HUDEP-2 (cell line): ENCODE results near the gene NDRG3.
"Not testable (repeated sequence)": the region's sequence is repeated elsewhere in the genome, so short reads cannot be mapped to it uniquely, and the experiment has no call there.

Experiments used
- DNase-seq, 76 experiments: peaks; one replicate each; lab custom pipeline; 2025; ENCODE audit not compliant: unreplicated experiment in 76 of 76; lab: John Stamatoyannopoulos, UW

NDRG3 gene

DNA sequence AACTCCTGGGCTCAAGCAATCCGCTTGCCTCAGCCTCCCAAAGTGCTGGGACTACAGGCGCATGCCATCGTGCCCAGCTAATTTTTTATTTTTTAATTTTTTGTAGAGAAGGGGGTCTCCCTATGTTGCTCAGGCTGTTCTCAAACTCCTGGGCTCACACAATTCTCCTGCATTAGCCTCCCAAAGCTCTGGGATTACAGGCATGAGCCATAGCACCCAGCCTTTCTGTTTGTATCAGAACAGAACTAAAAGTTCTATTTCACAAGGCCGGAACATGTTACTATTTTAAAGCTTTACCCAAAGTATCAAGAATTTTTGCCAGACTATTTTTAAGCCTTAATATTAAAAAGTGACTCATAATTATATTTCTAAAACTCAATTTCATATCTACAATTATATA lies 42.4 kb downstream of the NDRG3 start:
- DNase-seq = no peak

DNA sequence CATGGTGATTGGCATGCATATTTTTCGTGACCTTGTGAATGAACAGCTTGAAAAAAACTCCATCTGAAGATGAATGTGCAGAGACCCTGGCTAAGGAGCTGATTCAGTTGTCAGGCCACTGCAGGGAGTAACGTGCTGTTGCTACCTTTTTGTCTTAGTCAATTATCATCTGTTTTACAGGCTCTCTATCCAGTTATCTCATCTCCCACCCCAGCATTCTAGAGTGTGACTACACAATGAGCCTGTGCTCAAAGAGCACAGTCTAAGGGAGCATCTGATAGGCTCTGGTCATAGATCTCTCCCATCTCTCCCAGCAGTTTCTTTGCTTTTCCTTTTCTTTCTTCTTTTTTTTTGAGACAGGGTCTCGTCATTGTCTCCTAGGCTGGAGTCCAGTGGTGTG lies 45.5 kb downstream of the NDRG3 start:
- DNase-seq = peak in 20 of 76 experiments; percentile 6 to 54 (median 18)

DNA sequence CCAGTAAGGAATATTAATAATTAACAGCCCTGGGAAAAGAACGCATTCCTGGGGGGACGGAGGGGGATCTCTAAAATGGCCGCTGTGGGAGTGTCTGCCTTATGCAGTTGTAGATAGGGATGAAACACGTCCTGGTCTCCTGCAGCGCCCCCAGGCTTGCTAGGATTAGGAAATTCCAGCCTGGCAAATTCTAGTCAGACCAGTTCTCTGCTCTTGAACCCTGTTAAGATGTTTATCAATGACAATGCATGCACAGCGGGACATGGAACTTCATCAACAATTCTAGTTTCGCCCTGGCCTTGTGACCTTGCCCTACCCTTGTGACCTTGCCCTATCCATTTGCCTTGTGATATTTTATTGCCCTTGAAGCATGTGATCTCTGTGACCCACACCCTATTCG lies 50.4 kb downstream of the NDRG3 start:
- DNase-seq = not testable (repeated sequence)

DNA sequence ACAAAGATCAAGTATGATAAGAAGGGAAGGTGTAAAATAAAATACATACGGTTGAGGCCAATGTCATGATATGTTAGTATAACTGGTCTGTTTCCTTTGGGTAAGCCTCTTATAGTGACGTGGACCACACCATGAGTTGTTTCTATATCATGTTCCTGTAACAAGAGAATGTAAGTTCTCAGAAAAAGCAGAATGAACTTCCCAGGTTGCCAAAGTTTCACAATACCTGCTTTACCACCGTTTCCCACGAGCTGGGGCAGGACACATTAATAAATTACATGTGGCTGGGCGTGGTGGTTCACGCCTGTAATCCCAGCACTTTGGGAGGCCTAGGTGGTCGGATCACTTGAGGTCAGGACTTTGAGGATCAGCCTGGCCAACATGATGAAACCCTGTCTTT lies 57.3 kb downstream of the NDRG3 start:
- no peak for DNase-seq

DNA sequence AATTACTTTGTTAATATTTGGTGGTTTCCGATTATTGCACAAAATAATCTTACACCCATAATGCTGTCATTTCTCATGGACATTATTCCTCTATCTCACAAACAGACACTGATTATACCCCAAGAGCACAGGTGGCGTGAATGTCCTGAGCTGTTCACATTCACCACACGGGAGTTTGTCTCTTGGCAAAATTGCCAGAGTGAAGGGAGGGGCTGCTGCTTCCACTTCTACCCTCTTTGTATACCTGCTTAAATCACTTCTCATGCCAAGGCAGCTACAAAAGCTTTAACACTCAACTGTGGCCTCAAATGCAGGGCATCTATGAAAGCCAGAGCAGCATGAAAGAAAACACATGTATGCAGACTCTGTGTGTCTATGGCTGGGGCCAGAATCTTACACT lies 58.0 kb downstream of the NDRG3 start:
- no peak for DNase-seq

DNA sequence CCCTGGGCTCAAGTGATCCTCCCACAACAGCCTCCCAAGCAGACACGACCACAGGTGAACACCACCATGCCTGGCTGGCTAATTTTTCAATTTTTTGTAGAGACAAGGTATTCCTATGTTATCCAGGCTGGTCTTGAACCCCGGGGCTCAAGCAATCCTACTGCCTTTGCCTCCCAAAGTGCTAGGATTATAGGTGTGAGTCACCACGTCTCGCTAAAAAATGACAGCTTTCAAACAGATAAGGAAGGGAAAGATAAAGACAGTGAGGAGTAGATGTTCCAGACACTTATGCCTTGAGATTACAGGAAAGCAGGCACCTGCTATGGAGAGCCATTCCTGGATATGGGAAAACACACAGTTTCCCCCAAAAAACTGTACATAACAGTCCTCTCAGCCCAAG lies 58.9 kb downstream of the NDRG3 start:
- DNase-seq = no peak

DNA sequence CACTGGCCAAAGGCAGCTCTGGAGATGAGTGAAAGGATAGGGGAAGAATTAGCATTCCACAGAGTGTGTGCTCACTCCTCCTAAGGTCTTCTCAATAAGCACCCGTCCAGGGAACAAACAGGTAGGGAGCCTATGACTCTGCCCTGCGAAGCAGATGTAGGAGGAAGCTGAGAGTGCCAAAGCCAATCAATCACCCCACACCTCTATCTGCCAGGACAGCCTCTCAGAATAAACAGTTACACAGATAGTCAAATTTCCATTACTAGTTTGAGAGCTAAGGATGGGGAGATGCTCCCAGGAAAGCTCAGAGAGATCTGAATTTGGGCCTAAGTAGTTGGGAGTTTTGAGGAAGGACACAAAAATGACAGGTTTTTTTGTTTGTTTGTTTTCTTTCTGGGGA lies 59.4 kb downstream of the NDRG3 start:
- DNase-seq = no peak

DNA sequence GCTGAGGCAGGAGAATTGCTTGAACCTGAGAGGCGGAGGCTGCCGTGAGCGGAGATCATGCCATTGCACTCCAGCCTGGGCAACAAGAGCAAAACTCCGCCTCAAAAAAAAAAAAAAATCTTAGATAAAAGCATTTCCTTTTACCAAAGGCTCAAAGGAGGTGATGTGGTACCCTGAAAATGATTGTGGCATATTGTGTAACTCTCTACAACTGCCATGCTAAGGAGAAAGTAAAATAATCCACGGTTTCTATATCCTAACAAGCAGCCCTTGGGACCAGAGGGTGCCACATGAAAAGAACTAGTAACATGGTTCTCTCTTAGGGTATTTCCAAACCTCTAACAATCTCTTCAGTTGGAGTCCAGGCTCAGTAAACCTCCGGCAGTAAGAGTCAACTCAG lies 61.1 kb downstream of the NDRG3 start:
- no peak for DNase-seq

DNA sequence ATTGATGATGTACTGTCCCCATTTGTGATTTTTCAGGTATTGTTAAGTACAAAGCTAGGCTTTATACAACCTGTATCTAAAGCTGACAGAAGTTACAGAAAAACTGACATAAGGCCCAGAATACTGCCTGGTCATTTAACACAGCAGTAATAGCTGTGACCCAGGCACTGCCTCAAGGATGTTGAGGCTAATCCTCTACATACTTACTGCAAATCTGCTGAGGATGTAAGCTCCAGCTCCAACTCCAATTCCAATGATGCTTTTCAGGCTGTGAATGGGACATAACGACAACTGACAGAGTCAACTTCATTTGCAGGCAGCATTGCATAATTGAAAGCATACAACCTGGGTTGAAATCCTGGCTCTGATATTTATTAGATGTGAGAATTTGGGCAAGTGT lies 63.6 kb downstream of the NDRG3 start:
- DNase-seq = no peak

DNA sequence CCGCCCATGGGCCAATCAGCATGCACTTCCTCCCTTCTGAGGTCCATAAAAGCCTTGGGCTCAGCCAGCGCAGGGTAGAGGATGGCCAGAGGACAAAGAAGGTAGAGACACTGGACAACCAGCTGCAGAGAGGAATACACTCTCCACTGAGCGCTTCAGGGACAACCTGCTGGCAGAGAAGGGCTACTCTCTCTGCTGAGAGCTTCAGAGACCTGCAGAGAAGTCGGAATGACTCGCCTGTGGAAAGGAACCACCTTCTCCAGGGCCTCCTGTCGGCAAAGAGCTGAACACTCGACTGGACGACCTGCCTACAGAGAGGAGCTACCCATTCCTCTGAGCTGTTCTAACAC lies 68.5 kb downstream of the NDRG3 start:
- no peak for DNase-seq

DNA sequence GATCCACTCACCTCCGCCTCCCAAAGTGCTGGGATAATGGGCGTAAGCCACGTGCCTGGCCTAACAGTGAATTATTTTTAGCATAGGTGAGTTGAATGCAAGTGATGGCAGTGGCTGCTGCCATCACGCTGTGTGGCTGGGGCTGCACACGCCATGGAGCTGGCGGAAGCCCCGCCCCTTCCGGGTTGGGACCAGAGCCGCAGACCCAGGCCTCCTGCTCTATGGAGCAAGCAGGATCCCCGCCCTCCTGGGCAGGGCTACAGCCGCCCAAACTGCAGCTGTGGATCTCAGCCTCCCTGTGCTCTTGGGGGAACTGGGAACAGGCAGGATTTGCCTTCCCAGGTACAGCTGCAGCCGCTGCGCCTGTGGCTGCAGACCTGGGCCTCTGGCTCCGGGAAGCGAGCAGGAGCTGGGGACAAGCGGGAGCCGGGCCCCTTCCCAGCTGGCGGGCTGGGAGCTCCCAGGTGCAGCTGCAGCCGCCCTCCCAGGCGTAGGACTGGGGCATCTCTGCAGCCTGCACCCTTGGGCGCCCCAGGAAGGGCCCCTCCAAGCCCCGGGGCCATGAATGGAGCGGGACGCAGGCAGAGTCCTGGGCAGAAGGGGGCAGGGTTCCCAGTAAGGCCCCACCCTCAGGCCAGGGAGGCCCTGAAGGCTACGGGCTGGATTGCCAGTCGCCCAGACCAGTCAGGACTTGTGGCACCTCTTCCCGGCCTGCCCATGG lies 69.0 kb downstream of the NDRG3 start:
- peak in 3 of 76 experiments; percentile 2 to 5 (median 3) for DNase-seq

DNA sequence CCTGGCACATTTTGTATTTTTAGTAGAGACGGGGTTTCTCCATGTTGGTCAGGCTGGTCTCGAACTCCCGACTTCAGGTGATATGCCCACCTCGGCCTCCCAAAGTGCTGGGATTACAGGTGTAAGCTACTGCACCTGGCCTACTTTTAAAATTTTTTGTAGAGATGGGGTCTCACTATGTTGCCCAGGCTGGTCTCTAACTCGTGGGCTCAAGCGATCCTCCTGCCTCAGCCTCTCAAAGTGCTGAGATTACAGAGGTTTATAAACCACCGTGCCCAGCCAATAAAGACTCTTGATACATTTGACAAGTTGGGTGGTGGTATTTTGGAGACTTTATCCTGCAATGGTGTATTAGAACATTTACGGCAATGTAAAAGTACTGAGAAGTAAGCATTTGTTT lies 70.3 kb downstream of the NDRG3 start:
- not testable (repeated sequence) for DNase-seq

DNA sequence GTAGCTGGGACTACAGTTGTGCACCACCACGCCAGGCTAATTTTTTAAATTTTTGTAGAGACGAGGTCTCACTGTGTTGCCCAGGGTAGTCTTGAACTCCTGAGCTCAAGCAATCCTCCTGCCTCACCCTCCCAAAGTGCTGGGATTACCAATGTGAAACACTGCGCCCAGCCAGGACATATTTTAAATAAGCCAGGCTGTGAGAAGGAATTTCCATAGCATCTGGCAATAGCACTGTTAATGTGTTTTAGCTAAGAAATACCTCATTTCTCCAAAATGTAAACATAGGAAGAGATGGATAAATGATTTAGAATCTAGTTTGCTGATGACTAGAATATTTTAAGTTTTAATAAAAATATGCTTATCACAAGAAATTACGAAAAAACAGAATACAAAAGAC lies 72.9 kb downstream of the NDRG3 start:
- no peak for DNase-seq

DNA sequence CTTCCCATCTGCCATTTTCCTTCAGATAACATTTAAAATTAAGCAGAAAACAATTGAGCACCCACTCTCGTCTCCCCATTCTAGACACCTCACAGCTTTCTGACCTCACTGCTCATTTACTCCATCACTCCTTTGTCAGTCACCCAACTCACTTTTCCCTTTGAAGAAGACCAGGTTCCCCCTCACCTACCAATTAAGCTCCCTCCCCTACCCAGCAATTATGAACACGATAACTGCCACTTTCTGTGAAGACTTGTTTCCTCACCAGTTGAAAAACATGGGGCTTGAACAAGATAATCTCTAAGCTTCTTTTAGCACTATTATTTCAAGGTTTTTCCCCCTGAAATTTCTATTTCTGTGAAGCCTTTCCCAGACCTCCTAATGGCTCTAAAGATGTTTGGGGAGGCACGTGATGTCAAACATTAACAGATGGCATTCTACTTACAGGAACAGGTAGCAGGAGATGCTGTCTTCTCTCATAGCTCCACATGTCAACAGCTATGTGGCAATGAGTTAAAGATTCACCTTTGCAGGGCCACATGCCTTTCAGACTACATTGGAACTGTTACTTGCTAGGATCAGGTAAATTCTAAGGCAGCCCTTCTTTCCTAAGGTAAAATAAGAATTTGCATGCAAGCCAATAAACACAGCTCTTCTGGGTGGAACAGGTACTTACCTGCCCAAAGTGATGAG lies 75.1 kb downstream of the NDRG3 start:
- no peak for DNase-seq

DNA sequence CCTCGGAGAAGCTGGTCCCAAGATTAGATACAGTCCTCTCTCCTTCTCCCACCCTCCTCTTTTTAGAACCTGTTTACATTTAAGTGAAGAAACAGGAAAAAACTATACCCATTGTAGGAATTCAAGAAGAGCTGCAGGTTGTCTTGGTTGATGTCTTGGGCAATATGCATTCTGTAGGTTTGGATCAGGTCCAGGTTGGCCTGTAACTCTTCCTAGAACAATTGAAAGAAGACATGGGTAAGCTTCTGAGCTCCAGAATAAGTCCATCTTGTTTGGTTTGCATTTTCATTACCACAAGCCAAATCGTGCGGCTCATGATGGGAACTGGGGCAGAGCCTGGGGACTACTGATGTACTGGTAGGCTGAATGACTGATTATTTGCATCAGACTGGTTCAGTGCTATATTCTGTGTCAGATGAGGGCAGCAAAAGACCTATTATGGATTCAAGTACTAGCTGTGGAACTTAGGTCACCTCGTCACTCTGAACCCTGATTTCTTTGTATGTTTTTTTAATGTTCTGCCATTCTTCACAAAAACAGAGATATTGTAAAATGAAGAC lies 79.6 kb downstream of the NDRG3 start:
- DNase-seq = peak in 8 of 76 experiments; percentile 1 to 10 (median 4)

DNA sequence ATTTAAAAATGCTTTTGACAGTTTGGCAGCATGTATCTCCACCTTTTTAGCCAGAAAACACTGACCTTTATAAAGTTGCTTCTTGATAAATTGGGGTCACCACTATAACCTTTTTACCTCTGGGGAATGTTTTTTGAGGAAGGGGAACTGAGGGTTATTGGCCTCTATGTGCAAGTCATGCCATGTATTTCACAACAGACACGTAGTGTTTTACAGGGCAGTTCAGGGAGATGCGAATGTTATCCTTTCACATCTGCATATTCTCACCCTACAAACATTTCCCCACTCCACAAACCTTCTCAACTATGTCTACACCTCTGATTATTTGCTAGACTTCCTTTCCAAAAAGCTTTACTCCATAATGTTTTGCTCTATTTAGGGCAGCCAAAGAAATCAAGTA lies 82.9 kb downstream of the NDRG3 start:
- no peak for DNase-seq

DNA sequence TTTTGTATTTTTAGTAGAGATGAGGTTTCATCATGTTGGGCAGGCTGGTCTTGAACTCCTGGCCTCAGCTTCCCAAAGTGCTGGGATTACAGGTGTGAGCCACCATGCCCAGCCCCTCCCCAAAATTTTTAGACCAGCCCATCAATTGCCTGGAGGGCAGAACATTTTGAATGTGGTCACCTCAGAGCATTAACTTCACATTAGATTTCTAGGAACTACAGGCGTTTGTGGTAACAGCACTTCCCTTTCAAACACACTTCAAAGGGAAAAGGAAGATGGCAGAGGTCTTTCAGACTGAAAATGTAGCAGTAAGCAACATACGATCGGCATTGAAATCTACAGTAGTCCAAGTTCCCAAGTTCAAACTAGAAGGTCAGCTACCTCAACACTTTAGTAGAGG lies 87.6 kb downstream of the NDRG3 start:
- no peak for DNase-seq

DNA sequence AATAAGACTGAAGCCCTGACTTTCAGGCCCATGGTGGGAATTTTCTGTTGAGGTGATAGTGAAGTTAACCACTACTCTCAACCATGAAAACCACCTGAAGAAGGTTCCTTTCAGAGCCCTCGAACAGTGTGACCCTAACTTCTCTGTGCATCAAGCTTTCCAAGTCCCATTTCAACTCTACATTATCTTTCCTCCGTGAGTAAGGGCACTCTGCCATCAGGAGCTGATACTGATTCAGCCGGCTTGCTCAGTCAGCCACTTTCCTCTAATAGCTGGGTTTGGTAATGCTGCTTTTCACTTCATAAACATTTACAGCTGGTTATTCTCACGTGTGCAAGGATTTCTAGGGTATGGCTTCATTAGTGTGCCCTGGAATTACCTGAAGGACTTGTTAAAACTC lies 89.2 kb downstream of the NDRG3 start:
- no peak for DNase-seq

DNA sequence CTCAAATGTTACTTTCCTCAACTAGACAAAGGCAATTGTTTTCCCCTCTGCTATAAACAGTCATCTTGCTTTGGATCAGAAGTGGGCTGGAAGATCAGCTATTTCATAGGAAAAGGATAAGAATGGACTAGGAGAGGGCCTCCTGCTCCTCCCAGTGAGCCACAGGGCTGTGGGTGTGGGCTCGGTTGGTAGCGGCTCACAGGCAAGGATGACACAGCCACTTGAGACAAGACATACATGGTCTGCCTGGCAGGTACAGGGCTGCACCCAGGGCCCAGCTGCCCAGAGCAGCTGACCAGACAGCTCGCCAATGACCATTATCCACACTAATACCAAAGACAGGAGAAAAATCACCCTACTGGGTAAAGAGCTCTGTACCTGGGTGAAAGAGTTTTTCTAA lies 90.9 kb downstream of the NDRG3 start:
- no peak for DNase-seq

DNA sequence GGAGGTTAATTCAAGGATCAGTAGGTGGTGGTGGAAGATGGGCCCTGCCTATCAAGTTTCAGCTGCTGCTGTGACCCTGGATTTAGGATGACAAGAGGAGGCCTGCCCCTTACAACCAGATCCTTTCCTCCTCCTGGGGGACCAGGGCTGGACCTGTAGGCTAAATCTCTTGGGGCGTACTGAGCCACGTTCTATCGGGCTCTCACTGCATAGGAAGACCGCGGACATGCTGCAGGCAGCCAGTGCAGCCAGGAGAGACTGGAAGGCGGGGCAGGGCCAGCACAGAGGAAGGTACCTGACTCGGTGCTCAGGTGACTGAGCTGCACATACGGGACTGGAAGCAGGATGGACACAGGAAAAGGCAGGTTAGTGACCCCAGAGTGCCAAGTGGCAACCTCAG lies 91.4 kb downstream of the NDRG3 start:
- DNase-seq = no peak

DNA sequence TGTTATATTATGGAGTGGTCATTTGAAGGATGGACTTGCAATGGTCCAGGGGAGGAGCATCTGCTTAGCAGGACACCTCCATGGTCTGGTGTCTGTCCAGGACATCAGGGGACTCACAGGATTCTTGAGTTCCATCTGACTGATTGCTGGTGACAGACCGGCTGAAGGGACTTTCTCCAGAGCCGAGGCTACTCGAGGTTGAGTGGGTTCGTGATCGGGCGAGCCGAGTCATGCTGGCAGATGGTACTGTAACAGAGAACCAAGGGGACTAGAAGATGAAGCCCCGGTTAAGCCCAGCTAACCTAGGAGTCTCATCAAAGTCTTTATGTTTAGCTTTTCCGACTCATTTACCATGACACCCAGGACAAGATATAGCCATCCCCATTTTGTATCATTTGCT lies 92.4 kb downstream of the NDRG3 start:
- DNase-seq = no peak
